ENCODE measurements around the gene LCP2.

Gene LCP2

DNA sequence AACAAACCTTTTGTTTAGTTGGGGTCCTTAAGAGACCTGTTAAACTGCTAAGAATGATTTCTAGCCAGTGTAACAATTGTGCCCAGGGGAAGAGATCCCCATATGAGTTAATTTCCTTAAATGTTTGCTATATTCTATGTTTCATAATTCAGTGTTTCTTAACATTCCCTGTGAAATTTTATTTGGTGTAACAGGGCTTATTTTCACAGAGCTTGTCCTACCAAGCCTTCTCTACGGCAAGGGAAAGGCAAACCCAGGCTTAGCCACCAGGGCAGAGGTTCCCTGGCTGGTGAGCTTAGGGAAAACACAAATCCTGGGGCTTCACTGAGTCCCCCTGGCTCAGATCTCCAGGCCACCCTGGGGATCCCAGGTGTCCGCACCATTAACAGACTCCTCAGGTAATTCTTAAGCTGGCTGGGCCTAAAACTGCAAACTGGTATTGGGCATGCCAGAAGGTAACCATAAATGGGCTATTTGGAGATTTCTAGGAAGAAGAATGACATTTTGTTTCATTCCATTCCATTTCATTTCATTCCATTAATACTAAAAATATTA lies 17.0 kb upstream of the LCP2 start:
- DNase-seq = no peak

DNA sequence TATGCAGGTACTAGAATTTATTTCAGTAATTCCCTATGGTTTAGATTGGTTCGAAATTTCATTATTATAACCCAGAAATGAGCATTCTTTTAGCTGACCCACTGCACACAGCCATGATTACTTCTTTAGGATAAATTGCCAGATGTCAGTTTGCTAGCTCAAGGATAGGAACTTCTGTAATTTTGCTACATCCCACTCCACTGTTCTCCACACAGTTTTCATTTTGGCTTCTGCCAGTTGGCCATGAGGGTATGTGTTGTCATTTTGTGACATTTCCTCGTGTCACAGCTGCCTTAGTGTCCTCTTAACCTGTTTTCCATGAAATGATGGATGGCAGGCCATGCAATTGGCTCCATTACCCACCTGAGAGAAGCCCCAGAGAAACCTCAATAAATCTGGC lies 16.2 kb upstream of the LCP2 start:
- no peak for DNase-seq

DNA sequence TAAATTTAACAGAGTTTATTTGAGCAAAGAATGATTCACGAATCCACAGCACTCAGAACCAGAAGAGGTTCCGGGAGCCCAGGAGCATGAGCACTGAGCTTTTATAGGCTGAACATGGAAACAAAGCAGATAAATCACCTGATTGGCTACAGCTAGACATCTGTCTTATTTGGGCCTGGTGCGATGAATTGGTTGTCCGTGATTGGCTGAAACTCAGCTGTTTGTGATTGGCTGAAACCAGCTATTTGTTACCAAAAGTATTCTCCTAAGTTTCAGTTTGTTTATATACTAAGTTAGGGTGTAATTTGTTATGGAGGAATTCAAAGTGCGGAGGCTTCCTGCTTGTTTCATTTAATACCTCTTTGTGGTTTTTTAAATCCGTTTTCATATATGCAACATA lies 15.8 kb upstream of the LCP2 start:
- no peak for DNase-seq

GRCh38 chr5:170312666-170313065 lies 15.1 kb upstream of the LCP2 start:
- DNase-seq = no peak

GRCh38 chr5:170312301-170312595 lies 14.7 kb upstream of the LCP2 start:
- no peak for DNase-seq

DNA sequence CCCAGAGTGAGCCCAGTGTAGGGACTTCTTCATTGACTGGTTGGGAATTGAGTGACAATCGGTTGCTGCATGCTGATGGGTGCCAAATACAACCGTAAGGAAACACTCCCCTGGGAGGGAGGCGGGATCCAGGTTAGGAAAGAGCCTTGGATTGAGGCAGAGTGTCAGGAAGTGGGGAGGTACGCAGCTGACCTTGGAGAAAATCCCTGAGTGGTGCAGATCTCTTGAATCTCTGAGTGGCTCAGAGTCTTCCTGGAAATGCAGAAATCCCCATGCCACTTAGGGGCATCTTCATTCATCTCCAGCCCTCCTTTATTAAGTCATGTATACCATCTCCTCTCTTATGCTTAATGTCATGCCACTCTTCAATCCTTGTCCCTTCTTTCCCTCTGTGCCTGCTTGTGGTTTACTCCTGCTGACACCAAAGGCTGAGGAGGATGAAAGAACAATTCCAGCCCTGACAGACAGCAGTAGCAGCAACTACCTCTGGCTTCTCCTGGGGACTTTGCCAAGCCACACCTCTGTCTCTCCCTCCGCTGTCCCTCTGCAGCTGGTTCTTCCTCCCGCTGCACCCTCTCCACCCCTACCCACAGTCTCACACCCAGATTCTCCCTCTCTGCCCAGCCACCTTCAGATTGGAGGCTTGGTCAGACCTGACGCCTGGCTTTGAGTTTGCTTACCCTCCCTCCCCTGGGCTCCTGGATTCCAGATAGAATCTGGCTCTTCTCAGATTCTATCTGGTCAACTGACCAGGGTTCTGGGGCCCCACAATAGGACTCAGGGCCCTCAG lies 14.1 kb upstream of the LCP2 start:
- DNase-seq = no peak

GRCh38 chr5:170310256-170310926 lies 12.8 kb upstream of the LCP2 start:
- no peak for DNase-seq

- no peak for DNase-seq
Measured at GRCh38 chr5:170308686-170309085, 11.1 kb upstream of the LCP2 start.

DNA sequence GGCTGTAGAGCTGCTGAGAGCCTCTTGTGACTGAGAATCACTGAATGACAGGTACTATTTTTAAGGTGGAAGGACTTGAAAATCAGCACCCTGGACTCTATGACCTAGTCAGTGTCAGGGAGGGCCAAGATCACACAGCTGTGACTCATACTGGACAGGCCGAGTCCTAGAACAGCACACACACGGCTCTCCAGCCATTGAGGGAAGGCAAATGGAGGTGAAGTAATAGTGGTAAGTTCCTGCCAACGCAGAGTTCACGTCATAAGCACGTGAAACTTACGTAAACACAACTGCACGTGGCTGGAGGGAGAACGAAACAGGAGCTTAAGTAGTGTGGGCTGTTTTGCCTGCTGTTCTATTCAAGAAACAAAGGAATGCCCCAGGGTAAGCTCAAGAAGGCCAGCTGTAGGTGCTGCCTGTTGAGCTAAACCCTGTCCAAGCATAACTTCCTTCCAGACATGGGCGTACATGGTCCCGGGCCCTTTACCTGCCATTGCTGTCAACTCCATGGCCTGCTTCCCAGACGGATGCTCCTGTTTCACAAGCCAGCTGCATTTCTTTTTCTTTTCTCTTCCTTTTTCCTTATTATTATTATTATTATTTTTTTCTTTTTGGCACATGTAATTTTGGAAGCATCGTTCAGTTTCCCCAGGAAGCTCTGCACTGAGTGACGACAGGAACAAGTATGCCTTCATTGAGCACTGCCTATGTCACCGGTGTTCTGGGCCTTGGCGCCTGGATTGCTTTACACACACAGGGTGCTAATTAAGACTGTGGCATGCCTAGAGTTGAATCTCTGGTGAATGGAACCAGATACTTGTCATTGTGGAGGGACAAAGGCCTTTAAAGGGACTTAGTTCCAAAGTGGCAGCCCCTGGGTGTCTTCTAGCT lies 10.2 kb upstream of the LCP2 start:
- DNase-seq = peak; percentile 70

GRCh38 chr5:170306381-170306831 lies 8.8 kb upstream of the LCP2 start:
- no peak for DNase-seq

GRCh38 chr5:170305646-170306025 lies 8.1 kb upstream of the LCP2 start:
- no peak for DNase-seq

DNA sequence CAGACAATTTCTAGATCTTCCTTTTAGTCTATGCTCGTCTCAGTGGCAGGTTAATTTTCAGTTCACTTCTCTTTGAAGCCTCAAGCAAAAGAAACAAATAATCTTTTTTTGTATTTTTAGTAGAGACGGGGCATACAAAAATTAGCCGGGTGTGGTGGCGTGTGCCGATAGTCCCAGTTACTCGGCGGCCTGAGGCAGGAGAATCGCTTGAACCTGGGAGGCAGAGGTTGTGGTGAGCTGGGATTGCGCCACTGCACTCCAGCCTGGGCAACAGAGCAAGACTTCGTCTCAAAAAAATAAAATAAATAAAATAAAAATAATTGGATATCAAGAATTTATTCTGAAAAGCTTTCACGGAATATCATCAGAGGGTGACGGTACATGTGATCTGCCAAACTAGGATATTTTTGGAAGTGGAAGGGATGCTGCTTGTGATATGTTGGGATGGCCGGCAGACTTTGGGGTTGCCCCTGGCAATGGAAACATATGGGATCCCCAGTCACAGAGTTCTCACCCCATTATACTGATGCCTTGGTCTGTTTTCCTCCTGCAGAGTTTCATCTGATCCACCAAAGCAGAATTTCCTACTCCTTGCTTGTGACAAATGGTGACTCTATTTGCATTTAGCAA lies 7.6 kb upstream of the LCP2 start:
- DNase-seq = no peak

DNA sequence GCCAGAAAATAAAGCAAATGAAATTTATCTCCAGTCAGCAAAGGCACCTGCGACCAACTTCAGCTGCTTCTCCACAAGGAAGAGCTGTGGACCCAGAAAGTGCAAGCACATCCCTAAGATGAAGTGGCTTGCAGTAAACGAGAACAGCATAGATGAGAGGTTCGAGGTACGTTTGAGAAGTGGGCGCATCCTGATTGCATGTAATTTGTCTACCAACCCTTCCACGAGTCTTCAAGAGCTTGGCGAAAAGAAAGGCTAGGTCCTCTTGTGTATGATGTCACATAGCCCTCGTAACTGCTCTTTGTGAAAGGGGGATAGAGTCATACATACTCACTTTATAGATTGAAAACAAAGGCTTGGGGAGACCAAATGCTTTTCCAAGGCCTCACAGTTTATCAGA lies 6.0 kb upstream of the LCP2 start:
- no peak for DNase-seq

- peak; percentile 76 for DNase-seq
Measured at GRCh38 chr5:170302653-170303501, 5.3 kb upstream of the LCP2 start.

DNA sequence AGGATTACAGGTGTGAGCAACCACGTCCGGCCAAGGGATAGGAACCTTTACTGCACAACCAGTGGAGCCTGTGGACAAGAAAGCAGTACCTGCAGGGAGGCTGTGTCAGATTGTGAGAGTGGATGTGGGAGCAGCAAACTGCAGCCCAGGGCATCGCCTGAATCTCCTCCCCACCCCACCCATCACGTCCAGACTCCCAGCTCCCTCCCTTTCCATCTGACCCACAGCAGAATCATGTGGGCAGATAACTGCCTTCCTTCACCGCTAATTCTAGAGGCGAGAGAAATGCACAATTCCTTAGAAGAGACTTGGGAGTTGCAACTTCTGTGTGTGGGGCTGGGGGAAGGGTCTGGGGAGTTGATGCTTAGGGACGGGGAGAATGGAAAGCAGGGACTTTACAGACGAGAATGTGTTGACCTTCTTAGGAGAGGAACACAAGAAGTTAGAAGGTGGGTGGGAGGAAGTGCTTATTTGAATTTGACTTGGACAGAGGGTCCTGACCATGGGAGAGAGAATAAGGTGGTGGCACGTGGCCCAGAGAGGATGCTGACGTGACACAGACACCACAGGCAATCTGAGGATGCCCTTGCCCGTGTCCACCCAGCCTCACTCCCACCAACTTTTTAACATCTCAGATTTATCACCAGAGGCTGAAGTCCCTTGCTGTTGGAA lies 4.5 kb upstream of the LCP2 start:
- no peak for DNase-seq

DNA sequence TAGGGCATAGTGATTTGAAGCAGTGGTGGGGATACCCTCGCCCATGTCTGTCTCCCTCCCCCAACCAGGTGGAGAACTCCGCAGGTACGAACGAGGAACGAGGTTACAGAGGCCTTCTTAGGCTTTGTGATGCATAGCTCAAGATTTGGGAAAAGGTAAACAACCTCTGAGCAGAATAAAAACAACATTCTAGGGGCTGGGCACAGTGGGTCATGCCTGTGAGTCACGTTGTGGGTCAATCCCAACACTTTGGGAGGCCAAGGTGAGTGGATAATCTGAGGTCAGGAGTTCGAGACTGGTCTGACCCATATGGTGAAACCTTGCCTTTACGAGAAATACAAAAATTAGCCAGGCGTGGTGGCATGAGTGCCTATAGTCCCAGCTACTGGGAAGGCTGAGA lies 3.6 kb upstream of the LCP2 start:
- DNase-seq = no peak

DNA sequence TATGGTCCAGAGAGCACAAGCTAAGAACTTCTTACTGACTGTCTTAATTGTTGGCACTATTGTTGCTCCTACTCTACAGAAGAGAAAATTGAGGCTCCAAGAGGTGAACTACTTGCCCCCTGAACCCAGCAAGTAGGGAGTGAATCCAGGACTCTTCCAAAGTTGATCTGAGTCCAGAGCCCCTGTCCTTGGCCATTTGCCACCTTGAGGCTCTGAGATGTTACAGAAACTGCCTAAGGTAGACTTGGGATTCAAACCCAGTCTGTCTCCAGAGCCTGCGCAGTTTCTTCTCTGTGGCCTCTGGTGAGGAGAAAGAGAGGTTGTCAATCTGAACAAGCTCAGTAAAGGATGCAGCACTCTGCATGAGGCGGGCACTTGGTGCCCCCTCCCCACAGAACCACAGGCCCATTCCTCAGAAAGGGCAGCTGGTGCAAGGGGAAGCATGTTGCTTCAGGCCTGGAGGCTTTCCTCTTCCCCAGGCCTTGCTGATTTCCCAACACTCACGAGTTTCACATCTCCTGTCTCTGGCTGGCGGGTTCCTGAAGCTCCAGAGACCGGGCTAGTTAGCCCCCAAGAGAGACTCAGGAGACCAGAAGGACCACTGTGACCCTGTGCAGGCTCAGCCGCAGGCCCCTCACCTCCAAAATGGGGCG lies 2.9 kb upstream of the LCP2 start:
- DNase-seq = no peak

- DNase-seq = no peak
Measured at GRCh38 chr5:170296935-170297588, 515 bp downstream of the LCP2 start.

GRCh38 chr5:170296036-170296934 lies 1.3 kb downstream of the LCP2 start:
- no peak for DNase-seq
